WTC11 (cell line): ENCODE results near the gene ZBTB7B. TPM values are rescaled to one million over a fixed set of nuclear protein-coding genes. Genes with fewer than 3 reads are reported as not detected.

Experiments
- ATAC-seq: fragments of 200-7000 bp; cut with Tn5 transposase; 2 replicates; pipeline ENCODE4 v1.10.0; 2021; ENCODE audit warnings: mild to moderate bottlenecking, moderate library complexity
- CTCF ChIA-PET: fragments of 300-600 bp; sonication (Branson Sonifier 250); formaldehyde crosslinking; loops from one replicate; lab custom pipeline; 2021; ENCODE audit warnings: antibody characterized with exemption; lab: Charles Lee
- POLR2A ChIA-PET: fragments of 350-600 bp; sonication (Branson Sonifier 250); formaldehyde crosslinking; loops from one replicate; lab custom pipeline; 2021; ENCODE audit warnings: antibody characterized with exemption; lab: Charles Lee
- DNase-seq: peaks from one replicate; pipeline ENCODE4 v3.0.0; 2021; ENCODE audit warnings: low spot score
- H3K27ac Mint-ChIP-seq: 2 replicates; pipeline ENCODE4 v1.8.0; 2021; ENCODE audit warnings: mixed read lengths
- H3K27me3 Mint-ChIP-seq: 2 replicates; pipeline ENCODE4 v1.8.0; 2021; ENCODE audit warnings: low read depth, mild to moderate bottlenecking, moderate library complexity, mixed read lengths
- H3K36me3 Mint-ChIP-seq: 2 replicates; pipeline ENCODE4 v1.8.0; 2021; ENCODE audit warnings: mixed read lengths
- H3K4me1 Mint-ChIP-seq: 2 replicates; pipeline ENCODE4 v1.8.0; 2022; ENCODE audit warnings: mixed read lengths
- H3K4me3 Mint-ChIP-seq: 2 replicates; pipeline ENCODE4 v1.8.0; 2021; ENCODE audit warnings: mild to moderate bottlenecking, moderate library complexity, mixed read lengths
- H3K9me3 Mint-ChIP-seq: 2 replicates; pipeline ENCODE4 v1.8.0; 2021; ENCODE audit warnings: mixed read lengths
- ETV6 ChIP-seq: sonication (generic); formaldehyde crosslinking; IDR thresholded peaks from 2 replicates; pipeline ENCODE4 v1.8.1; 2022; ENCODE audit warnings: mild to moderate bottlenecking, missing genetic modification reagents
- FOXK1 ChIP-seq: sonication (generic); formaldehyde crosslinking; IDR thresholded peaks from 2 replicates; pipeline ENCODE4 v1.8.0; 2022; ENCODE audit warnings: mild to moderate bottlenecking, moderate library complexity, missing genetic modification reagents
- GABPB1 ChIP-seq: sonication (generic); formaldehyde crosslinking; IDR thresholded peaks from 2 replicates; pipeline ENCODE4 v1.8.1; 2023; ENCODE audit warnings: mild to moderate bottlenecking, missing genetic modification reagents
- SMAD4 ChIP-seq: sonication (generic); formaldehyde crosslinking; IDR thresholded peaks from 2 replicates; pipeline ENCODE4 v1.8.0; 2022; ENCODE audit warnings: mild to moderate bottlenecking, missing genetic modification reagents
- SOX15 ChIP-seq: fragments of 250-450 bp; sonication (Bioruptor Pico); IDR thresholded peaks from 2 replicates; pipeline ENCODE4 v1.9.0; 2021; ENCODE audit warnings: mild to moderate bottlenecking
- SP1 ChIP-seq: sonication (generic); formaldehyde crosslinking; conservative IDR thresholded peaks from 2 replicates; pipeline ENCODE4 v1.8.1; 2022; ENCODE audit warnings: missing genetic modification reagents
- TEAD1 ChIP-seq: sonication (generic); formaldehyde crosslinking; IDR thresholded peaks from 2 replicates; pipeline ENCODE4 v1.8.0; 2022; ENCODE audit warnings: mild to moderate bottlenecking, missing genetic modification reagents
- TP53 ChIP-seq: sonication (generic); formaldehyde crosslinking; IDR thresholded peaks from 2 replicates; pipeline ENCODE4 v1.8.1; 2023; ENCODE audit warnings: mild to moderate bottlenecking, missing genetic modification reagents
- ZNF121 ChIP-seq: sonication (generic); formaldehyde crosslinking; IDR thresholded peaks from 2 replicates; pipeline ENCODE4 v1.8.0; 2023; ENCODE audit warnings: missing genetic modification reagents
- ZNF138 ChIP-seq: sonication (generic); formaldehyde crosslinking; conservative IDR thresholded peaks from 2 replicates; pipeline ENCODE4 v1.8.1; 2022; ENCODE audit warnings: mild to moderate bottlenecking, moderate library complexity, missing genetic modification reagents
- ZNF671 ChIP-seq: fragments of 250-450 bp; sonication (Bioruptor Pico); IDR thresholded peaks from 2 replicates; pipeline ENCODE4 v1.8.0; 2021; ENCODE audit warnings: mild to moderate bottlenecking
- total RNA-seq: library from RNA; stranded (reverse); gene quantifications from 3 replicates; pipeline ENCODE4 v1.2.3, GENCODE V29; 2021
- TF ChIP-seq, protein P1 (sequence below): sonication (generic); formaldehyde crosslinking; IDR thresholded peaks from 2 replicates; pipeline ENCODE4 v1.8.0; 2023; ENCODE audit warnings: missing genetic modification reagents, mild to moderate bottlenecking, borderline replicate concordance
- TF ChIP-seq, protein P2 (sequence below): fragments of 250-450 bp; sonication (Bioruptor Pico); IDR thresholded peaks from 2 replicates; pipeline ENCODE4 v1.8.0; 2021; ENCODE audit warnings: mild to moderate bottlenecking
- TF ChIP-seq, protein P3 (sequence below): sonication (generic); formaldehyde crosslinking; IDR thresholded peaks from 2 replicates; pipeline ENCODE4 v1.8.0; 2023; ENCODE audit warnings: missing genetic modification reagents
- TF ChIP-seq, protein P4 (sequence below): fragments of 250-450 bp; sonication (Bioruptor Pico); conservative IDR thresholded peaks from 2 replicates; pipeline ENCODE4 v1.9.0; 2021; ENCODE audit warnings: mild to moderate bottlenecking
- TF ChIP-seq, protein P5 (sequence below): sonication (generic); formaldehyde crosslinking; IDR thresholded peaks from 2 replicates; pipeline ENCODE4 v1.8.0; 2022; ENCODE audit warnings: mild to moderate bottlenecking, missing genetic modification reagents
- TF ChIP-seq, protein P6 (sequence below): sonication (generic); formaldehyde crosslinking; IDR thresholded peaks from 2 replicates; pipeline ENCODE4 v1.8.0; 2022; ENCODE audit warnings: mild to moderate bottlenecking, missing genetic modification reagents
- TF ChIP-seq, protein P7 (sequence below): sonication (generic); formaldehyde crosslinking; IDR thresholded peaks from 2 replicates; pipeline ENCODE4 v1.8.1; 2023; ENCODE audit warnings: mild to moderate bottlenecking, missing genetic modification reagents

Gene ZBTB7B
- total RNA-seq, 1 experiment from 2014 or later: 29.8 TPM

DNA sequence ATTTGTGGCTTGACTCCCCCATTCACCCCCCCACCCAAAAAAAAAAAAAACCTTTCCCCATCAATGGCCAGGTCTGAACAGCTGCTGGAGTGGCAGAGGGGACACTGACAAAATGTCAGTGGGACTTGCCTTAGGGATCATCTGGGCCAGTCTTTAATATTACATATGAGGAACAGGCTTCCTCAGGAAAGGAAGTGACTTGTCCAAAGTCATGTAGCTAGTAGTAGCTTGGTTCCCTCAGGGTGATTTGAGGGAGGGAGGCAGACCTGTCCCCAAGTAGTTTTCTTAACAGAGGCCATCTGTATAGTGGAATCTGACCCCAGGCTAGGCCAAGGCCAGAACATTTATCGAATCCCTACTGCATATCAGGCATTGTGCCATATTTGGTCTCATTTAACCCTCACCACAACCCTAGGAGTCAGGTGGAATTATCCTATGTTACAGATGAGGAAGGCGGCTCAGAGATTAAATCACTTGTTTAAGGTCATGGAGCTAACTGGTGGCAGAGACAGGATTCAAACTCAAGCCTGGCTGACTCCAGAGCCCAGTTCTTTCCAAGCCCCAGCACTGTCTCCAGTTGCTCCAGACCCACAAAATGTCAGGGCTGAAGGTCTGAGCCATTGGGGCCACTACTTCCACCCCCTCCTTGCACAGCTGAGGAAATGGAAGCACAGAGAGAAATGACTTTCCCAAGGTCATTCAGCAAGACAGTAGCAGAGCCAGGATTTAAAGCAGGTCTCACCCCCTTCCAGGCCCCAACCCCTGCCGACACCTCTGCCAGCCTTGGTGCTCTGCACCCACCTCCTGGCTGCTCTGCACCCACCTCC, 10.4 kb downstream of the ZBTB7B start (continued):
- TF ChIP-seq, protein P1, sequence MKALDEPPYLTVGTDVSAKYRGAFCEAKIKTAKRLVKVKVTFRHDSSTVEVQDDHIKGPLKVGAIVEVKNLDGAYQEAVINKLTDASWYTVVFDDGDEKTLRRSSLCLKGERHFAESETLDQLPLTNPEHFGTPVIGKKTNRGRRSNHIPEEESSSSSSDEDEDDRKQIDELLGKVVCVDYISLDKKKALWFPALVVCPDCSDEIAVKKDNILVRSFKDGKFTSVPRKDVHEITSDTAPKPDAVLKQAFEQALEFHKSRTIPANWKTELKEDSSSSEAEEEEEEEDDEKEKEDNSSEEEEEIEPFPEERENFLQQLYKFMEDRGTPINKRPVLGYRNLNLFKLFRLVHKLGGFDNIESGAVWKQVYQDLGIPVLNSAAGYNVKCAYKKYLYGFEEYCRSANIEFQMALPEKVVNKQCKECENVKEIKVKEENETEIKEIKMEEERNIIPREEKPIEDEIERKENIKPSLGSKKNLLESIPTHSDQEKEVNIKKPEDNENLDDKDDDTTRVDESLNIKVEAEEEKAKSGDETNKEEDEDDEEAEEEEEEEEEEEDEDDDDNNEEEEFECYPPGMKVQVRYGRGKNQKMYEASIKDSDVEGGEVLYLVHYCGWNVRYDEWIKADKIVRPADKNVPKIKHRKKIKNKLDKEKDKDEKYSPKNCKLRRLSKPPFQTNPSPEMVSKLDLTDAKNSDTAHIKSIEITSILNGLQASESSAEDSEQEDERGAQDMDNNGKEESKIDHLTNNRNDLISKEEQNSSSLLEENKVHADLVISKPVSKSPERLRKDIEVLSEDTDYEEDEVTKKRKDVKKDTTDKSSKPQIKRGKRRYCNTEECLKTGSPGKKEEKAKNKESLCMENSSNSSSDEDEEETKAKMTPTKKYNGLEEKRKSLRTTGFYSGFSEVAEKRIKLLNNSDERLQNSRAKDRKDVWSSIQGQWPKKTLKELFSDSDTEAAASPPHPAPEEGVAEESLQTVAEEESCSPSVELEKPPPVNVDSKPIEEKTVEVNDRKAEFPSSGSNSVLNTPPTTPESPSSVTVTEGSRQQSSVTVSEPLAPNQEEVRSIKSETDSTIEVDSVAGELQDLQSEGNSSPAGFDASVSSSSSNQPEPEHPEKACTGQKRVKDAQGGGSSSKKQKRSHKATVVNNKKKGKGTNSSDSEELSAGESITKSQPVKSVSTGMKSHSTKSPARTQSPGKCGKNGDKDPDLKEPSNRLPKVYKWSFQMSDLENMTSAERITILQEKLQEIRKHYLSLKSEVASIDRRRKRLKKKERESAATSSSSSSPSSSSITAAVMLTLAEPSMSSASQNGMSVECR (CRISPR knock-in tag): no peak
- TF ChIP-seq ZNF138 (CRISPR knock-in tag) (no peak), ZNF671 (no peak), FOXK1 (CRISPR knock-in tag) (no peak), SOX15 (no peak), ZNF121 (no peak)
- TF ChIP-seq, all 79 proteins: peak for 0

DNA sequence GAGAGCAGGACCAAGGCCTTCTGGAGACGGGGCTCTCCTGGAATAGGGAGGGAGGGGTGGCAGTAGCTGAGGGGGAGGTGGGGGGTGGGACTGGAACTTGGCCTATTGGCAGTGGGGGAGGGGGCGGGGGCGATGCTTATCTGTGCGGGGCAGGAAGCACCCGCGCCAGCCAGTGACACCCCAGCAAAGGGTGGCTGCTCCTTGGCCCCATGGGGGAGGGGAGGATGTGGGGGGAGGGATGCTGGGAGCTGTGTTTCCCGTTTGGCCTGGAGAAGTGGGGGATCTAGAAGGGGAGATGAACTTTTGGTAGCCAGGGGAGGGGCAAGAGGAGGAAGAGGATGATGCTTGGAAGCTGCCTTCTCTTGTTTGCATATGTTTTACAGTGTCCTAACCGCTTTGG, 11.0 kb downstream of the ZBTB7B start:
- H3K27ac Mint-ChIP-seq: no peak overlapping the region
- peaks cover 49% of the 10 kb centered on the region for H3K4me1 Mint-ChIP-seq
- no peak overlapping the region for H3K4me3 Mint-ChIP-seq
- H3K27me3 Mint-ChIP-seq: no peaks in the 10 kb centered on the region
- no peaks in the 10 kb centered on the region for H3K9me3 Mint-ChIP-seq
- TF ChIP-seq, protein P2, sequence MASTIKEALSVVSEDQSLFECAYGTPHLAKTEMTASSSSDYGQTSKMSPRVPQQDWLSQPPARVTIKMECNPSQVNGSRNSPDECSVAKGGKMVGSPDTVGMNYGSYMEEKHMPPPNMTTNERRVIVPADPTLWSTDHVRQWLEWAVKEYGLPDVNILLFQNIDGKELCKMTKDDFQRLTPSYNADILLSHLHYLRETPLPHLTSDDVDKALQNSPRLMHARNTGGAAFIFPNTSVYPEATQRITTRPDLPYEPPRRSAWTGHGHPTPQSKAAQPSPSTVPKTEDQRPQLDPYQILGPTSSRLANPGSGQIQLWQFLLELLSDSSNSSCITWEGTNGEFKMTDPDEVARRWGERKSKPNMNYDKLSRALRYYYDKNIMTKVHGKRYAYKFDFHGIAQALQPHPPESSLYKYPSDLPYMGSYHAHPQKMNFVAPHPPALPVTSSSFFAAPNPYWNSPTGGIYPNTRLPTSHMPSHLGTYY (CRISPR knock-in tag): no peak
- TF ChIP-seq TEAD1 (CRISPR knock-in tag) (no peak), FOXK1 (CRISPR knock-in tag) (no peak), SMAD4 (CRISPR knock-in tag) (no peak), SP1 (CRISPR knock-in tag) (no peak), TP53 (CRISPR knock-in tag) (no peak), GABPB1 (no peak), ETV6 (CRISPR knock-in tag) (no peak)
- TF ChIP-seq, protein P3, sequence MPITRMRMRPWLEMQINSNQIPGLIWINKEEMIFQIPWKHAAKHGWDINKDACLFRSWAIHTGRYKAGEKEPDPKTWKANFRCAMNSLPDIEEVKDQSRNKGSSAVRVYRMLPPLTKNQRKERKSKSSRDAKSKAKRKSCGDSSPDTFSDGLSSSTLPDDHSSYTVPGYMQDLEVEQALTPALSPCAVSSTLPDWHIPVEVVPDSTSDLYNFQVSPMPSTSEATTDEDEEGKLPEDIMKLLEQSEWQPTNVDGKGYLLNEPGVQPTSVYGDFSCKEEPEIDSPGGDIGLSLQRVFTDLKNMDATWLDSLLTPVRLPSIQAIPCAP (CRISPR knock-in tag): no peak
- TF ChIP-seq, protein P4, sequence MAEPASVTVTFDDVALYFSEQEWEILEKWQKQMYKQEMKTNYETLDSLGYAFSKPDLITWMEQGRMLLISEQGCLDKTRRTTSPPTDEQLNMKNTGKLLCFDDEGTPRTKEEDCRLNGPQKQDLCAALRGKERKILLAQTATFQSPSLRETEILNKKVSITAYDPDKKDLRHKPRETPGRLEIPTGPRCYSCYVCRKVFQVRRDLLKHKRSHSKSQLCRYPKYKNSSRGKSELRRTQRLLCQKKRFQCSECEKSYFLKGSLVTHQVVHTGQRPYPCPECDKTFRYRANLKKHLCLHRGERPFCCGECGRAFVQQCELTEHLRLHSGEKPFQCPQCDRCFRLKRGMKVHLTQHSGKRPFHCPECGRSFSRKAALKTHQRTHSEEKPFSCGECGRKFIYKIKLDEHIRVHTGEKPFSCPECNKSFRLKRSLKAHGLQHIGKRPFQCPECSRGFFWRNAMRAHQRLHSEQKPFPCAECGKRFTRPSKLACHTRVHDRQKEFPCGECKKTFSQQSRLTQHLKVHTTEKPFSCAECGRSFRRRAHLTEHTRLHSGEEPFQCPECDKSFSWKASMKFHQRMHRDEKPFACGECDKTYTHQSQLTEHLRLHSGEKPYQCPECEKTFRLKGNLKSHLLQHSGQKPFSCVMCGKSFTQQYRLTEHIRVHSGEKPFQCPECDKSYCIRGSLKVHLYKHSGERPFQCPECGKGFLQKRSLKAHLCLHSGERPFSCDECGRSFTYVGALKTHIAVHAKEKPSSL (CRISPR knock-in tag): no peak
- TF ChIP-seq, protein P5, sequence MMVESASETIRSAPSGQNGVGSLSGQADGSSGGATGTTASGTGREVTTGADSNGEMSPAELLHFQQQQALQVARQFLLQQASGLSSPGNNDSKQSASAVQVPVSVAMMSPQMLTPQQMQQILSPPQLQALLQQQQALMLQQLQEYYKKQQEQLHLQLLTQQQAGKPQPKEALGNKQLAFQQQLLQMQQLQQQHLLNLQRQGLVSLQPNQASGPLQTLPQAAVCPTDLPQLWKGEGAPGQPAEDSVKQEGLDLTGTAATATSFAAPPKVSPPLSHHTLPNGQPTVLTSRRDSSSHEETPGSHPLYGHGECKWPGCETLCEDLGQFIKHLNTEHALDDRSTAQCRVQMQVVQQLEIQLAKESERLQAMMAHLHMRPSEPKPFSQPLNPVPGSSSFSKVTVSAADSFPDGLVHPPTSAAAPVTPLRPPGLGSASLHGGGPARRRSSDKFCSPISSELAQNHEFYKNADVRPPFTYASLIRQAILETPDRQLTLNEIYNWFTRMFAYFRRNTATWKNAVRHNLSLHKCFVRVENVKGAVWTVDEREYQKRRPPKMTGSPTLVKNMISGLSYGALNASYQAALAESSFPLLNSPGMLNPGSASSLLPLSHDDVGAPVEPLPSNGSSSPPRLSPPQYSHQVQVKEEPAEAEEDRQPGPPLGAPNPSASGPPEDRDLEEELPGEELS (CRISPR knock-in tag): no peak
- TF ChIP-seq, protein P6, sequence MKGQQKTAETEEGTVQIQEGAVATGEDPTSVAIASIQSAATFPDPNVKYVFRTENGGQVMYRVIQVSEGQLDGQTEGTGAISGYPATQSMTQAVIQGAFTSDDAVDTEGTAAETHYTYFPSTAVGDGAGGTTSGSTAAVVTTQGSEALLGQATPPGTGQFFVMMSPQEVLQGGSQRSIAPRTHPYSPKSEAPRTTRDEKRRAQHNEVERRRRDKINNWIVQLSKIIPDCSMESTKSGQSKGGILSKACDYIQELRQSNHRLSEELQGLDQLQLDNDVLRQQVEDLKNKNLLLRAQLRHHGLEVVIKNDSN (CRISPR knock-in tag): no peak
- TF ChIP-seq, protein P7, sequence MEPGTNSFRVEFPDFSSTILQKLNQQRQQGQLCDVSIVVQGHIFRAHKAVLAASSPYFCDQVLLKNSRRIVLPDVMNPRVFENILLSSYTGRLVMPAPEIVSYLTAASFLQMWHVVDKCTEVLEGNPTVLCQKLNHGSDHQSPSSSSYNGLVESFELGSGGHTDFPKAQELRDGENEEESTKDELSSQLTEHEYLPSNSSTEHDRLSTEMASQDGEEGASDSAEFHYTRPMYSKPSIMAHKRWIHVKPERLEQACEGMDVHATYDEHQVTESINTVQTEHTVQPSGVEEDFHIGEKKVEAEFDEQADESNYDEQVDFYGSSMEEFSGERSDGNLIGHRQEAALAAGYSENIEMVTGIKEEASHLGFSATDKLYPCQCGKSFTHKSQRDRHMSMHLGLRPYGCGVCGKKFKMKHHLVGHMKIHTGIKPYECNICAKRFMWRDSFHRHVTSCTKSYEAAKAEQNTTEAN: no peak
- peaks cover 8% of the 10 kb centered on the region; the same call in 1 of the 2 replicates for H3K36me3 Mint-ChIP-seq
- no peak for DNase-seq
- ChIA-PET CTCF (interaction anchor here (1.0 to 6.8 kb wide), 7 partner anchors 12 to 72 kb away, joined by 4 to 73 read pairs (median 18); partner anchors contain the start of genes EFNA4, LENEP and ZBTB7B), POLR2A (no interaction called here)
- no peak for ATAC-seq
